ENCODE results near the gene PLXDC2. TPM values are rescaled to one million over a fixed set of nuclear protein-coding genes. Genes with fewer than 3 reads are reported as not detected.

PLXDC2 gene
- total RNA-seq, 1 experiment from 2014 or later = 0.20 TPM

- ChIA-PET RAD21 (ENCODE audit: low non-redundant PET in 1 of 2, low total read pairs in 2 of 2, uncharacterized antibody in 2 of 2, unreplicated experiment in 2 of 2) (no interaction called here), POLR2A (no interaction called here), CTCF (no interaction called here)
- no peak overlapping the region for H3K4me2 ChIP-seq (ENCODE audit: low read length)
- H3K9me2 ChIP-seq (ENCODE audit: insufficient read depth) = no peaks in the 10 kb centered on the region
- H3K4me3 ChIP-seq (replicated peaks in 1 of 2; ENCODE audit: low read depth in 1 of 2, low read length in 2 of 2) = no peak overlapping the region
- H3K79me2 ChIP-seq (ENCODE audit: insufficient read depth, low read length) = no peaks in the 10 kb centered on the region
- no peak for TF ChIP-seq RAD21 (IDR thresholded peaks at IDR 0.05; ENCODE audit: low read depth)
- no peak for TF ChIP-seq ZNF274 (IDR thresholded peaks at IDR 0.05; ENCODE audit: low read depth, low read length)
- no peak for TF ChIP-seq FOSL1 (IDR thresholded peaks at IDR 0.05; ENCODE audit: low read depth)
- no peak for TF ChIP-seq SIN3A (IDR thresholded peaks at IDR 0.05; ENCODE audit: low read depth)
- TF ChIP-seq EZH2phosphoT487 (IDR thresholded peaks at IDR 0.05; ENCODE audit: borderline replicate concordance) = no peak
- no peak for TF ChIP-seq CBX3 (IDR thresholded peaks at IDR 0.05; ENCODE audit: low read depth)
- intact Hi-C loops (cut with micrococcal nuclease) = no loop called here
- H3K4me1 ChIP-seq (ENCODE audit: control insufficient read depth in 1 of 2, insufficient read depth in 2 of 2, low read length in 2 of 2) = no peaks in the 10 kb centered on the region
- peaks cover 6 to 20% of the 10 kb centered on the region in 2 experiments; a peak in 2 of 4 replicates for H3K9me3 ChIP-seq (ENCODE audit: control insufficient read depth in 1 of 2, insufficient read depth in 1 of 2, low read depth in 1 of 2, low read length in 2 of 2)
- no TSS peak for BruUV-seq (replicated peaks)
- H3K27me3 ChIP-seq (ENCODE audit: insufficient read depth, low read length) = no peaks in the 10 kb centered on the region
- H2AFZ ChIP-seq (ENCODE audit: low read depth, low read length, poor library complexity, severe bottlenecking) = no peak overlapping the region
- H3K27ac ChIP-seq (ENCODE audit: low read depth, low read length) = no peak overlapping the region
- H3K9ac ChIP-seq (ENCODE audit: low read length) = no peak overlapping the region
- ATAC-seq (no peak), DNase-seq (ENCODE audit: low read depth, low spot score) (no peak)
- H4K20me1 ChIP-seq (ENCODE audit: insufficient read depth) = no peaks in the 10 kb centered on the region
- no peaks in the 10 kb centered on the region for H3K36me3 ChIP-seq (ENCODE audit: control insufficient read depth in 1 of 2, insufficient read depth in 2 of 2, low read length in 2 of 2)
These were observed 79.3 kb downstream of the PLXDC2 start for GRCh38 chr10:19895500-19895899.

- H3K27me3 ChIP-seq (ENCODE audit: insufficient read depth, low read length) = no peaks in the 10 kb centered on the region
- no peak overlapping the region for H3K9ac ChIP-seq (ENCODE audit: low read length)
- no peaks in the 10 kb centered on the region for H3K79me2 ChIP-seq (ENCODE audit: insufficient read depth, low read length)
- peaks cover 6 to 19% of the 10 kb centered on the region in 2 experiments; a peak in 2 of 4 replicates for H3K9me3 ChIP-seq (ENCODE audit: control insufficient read depth in 1 of 2, insufficient read depth in 1 of 2, low read depth in 1 of 2, low read length in 2 of 2)
- ChIA-PET POLR2A (no interaction called here), CTCF (no interaction called here), RAD21 (ENCODE audit: low non-redundant PET in 1 of 2, low total read pairs in 2 of 2, uncharacterized antibody in 2 of 2, unreplicated experiment in 2 of 2) (no interaction called here)
- no peak overlapping the region for H3K27ac ChIP-seq (ENCODE audit: low read depth, low read length)
- BruUV-seq (replicated peaks) = no TSS peak
- no peaks in the 10 kb centered on the region for H3K9me2 ChIP-seq (ENCODE audit: insufficient read depth)
- H4K20me1 ChIP-seq (ENCODE audit: insufficient read depth) = no peaks in the 10 kb centered on the region
- no peak overlapping the region for H2AFZ ChIP-seq (ENCODE audit: low read depth, low read length, poor library complexity, severe bottlenecking)
- intact Hi-C loops (cut with micrococcal nuclease) = no loop called here
- ATAC-seq (no peak), DNase-seq (ENCODE audit: low read depth, low spot score) (no peak)
- no peaks in the 10 kb centered on the region for H3K4me1 ChIP-seq (ENCODE audit: control insufficient read depth in 1 of 2, insufficient read depth in 2 of 2, low read length in 2 of 2)
- H3K4me3 ChIP-seq (replicated peaks in 1 of 2; ENCODE audit: low read depth in 1 of 2, low read length in 2 of 2) = no peak overlapping the region
- TF ChIP-seq POLR2A (IDR thresholded peaks at IDR 0.05; ENCODE audit: borderline replicate concordance, extremely low read depth, insufficient read depth, insufficient read length) (no peak), EZH2phosphoT487 (IDR thresholded peaks at IDR 0.05; ENCODE audit: borderline replicate concordance) (no peak), MAX (IDR thresholded peaks at IDR 0.05) (no peak), SIN3A (IDR thresholded peaks at IDR 0.05; ENCODE audit: low read depth) (no peak), SP1 (IDR thresholded peaks at IDR 0.05; ENCODE audit: low read depth) (no peak), TCF7L2 (IDR thresholded peaks at IDR 0.05; ENCODE audit: borderline replicate concordance, extremely low read depth, insufficient read depth, insufficient read length) (no peak), CTCF (IDR thresholded peaks at IDR 0.05 in 2 of 3, conservative IDR thresholded peaks at IDR 0.05 in 1 of 3; ENCODE audit: borderline replicate concordance in 1 of 3, insufficient read depth in 1 of 3, low read depth in 2 of 3, low read length in 2 of 3) (no peak), ZNF274 (IDR thresholded peaks at IDR 0.05; ENCODE audit: low read depth, low read length) (no peak), EGR1 (IDR thresholded peaks at IDR 0.05; ENCODE audit: low read depth) (no peak), FOSL1 (IDR thresholded peaks at IDR 0.05; ENCODE audit: low read depth) (no peak), ZBTB33 (IDR thresholded peaks at IDR 0.05; ENCODE audit: extremely low read depth, insufficient replicate concordance, low read length) (no peak), POLR2AphosphoS5 (IDR thresholded peaks at IDR 0.05; ENCODE audit: low read depth, low read length) (no peak), EZH2 (IDR thresholded peaks at IDR 0.05) (no peak), SRF (IDR thresholded peaks at IDR 0.05; ENCODE audit: low read depth) (no peak), RAD21 (IDR thresholded peaks at IDR 0.05; ENCODE audit: low read depth) (no peak)
- H3K36me3 ChIP-seq (ENCODE audit: control insufficient read depth in 1 of 2, insufficient read depth in 2 of 2, low read length in 2 of 2) = no peaks in the 10 kb centered on the region
- H3K4me2 ChIP-seq (ENCODE audit: low read length) = no peak overlapping the region
These were observed 86.2 kb downstream of the PLXDC2 start for GRCh38 chr10:19902456-19902855.

Data from HCT116 (cell line).